Renal cortex interstitium (tissue), 11 donors: ENCODE results near the gene SLC41A3. TPM values are rescaled to one million over a fixed set of nuclear protein-coding genes. Genes with fewer than 3 reads are reported as not detected.

ENCODE experiments used
- DNase-seq, 11 donors: peaks; one replicate each; pipeline ENCODE4 v3.0.0-alpha.2; 2013; ENCODE audit warnings: low read depth in 9 of 11, low spot score in 4 of 11; ENCODE audit errors: extremely low read depth in 1 of 11
- polyA plus RNA-seq, 3 donors: library from polyadenylated mRNA; unstranded; fragments of 120-200 nt; gene quantifications; one replicate each; pipeline ENCODE4 v1.2.1, GENCODE V29; 2013; ENCODE audit not compliant: insufficient read length in 3 of 3

SLC41A3 gene
- polyA plus RNA-seq, 3 donors: 72.5 to 78.3 (median 74.3) TPM

GRCh38 chr3:126065876-126066275 lies 18.0 kb downstream of the SLC41A3 start:
- DNase-seq: no peak

GRCh38 chr3:126064627-126065258 lies 19.2 kb downstream of the SLC41A3 start:
- no peak for DNase-seq

- no peak for DNase-seq
These were observed 20.5 kb downstream of the SLC41A3 start for GRCh38 chr3:126063358-126063965.

- no peak for DNase-seq
These were observed 22.5 kb downstream of the SLC41A3 start for GRCh38 chr3:126061301-126062032.

GRCh38 chr3:126060613-126061145 lies 23.2 kb downstream of the SLC41A3 start:
- DNase-seq: no peak

- no peak for DNase-seq
These were observed 25.3 kb downstream of the SLC41A3 start for GRCh38 chr3:126058666-126059065.

GRCh38 chr3:126057936-126058335 lies 26.0 kb downstream of the SLC41A3 start:
- no peak for DNase-seq

- DNase-seq: no peak
These were observed 26.5 kb downstream of the SLC41A3 start for GRCh38 chr3:126057501-126057819.

GRCh38 chr3:126056681-126057500 lies 27.0 kb downstream of the SLC41A3 start:
- DNase-seq: peak in 1 of 11 donors; percentile 22

GRCh38 chr3:126056088-126056487 lies 27.8 kb downstream of the SLC41A3 start:
- DNase-seq: no peak

- DNase-seq: no peak
These were observed 29.1 kb downstream of the SLC41A3 start for GRCh38 chr3:126054870-126055269.

- no peak for DNase-seq
These were observed 29.9 kb downstream of the SLC41A3 start for GRCh38 chr3:126053949-126054569.

GRCh38 chr3:126053513-126053912 lies 30.4 kb downstream of the SLC41A3 start:
- DNase-seq: no peak

- no peak for DNase-seq
These were observed 31.5 kb downstream of the SLC41A3 start for GRCh38 chr3:126052196-126053058.

- peak in 1 of 11 donors; percentile 11 for DNase-seq
These were observed 32.2 kb downstream of the SLC41A3 start for GRCh38 chr3:126051741-126052140.

- DNase-seq: no peak
These were observed 32.7 kb downstream of the SLC41A3 start for GRCh38 chr3:126051234-126051633.

GRCh38 chr3:126050626-126051025 lies 33.3 kb downstream of the SLC41A3 start:
- DNase-seq: no peak

- DNase-seq: no peak
These were observed 33.9 kb downstream of the SLC41A3 start for GRCh38 chr3:126050050-126050392.
